ENCODE data around the gene SNIP1.
"Not testable (repeated sequence)": the region's sequence is repeated elsewhere in the genome, so short reads cannot be mapped to it uniquely, and the experiment has no call there.

The SNIP1 gene
- 43.2 to 73.9 (median 52.0) reads per million in 9 experiments for total RNA-seq

- DNase-seq (peak; percentile 89 to 91 (median 89)), ATAC-seq (replicated peaks) (peak; percentile 100)
- Mint-ChIP-seq H3K27ac (peak within 1 kb of the TSS; percentile 96 to 99), H3K9me3 (no peaks in the 10 kb centered on the region), H3K4me3 (peak within 1 kb of the TSS; percentile 95 to 100), H3K36me3 (ENCODE audit: insufficient read depth) (peaks cover 30% of the 10 kb centered on the region), H3K27me3 (peaks cover 0 to 5% of the 10 kb centered on the region in 2 donors), H3K4me1 (ENCODE audit: low read depth in 2 of 2) (peaks cover 28 to 43% of the 10 kb centered on the region in 2 donors)
Measured at GRCh38 chr1:37553927-37554808, at the start of gene SNIP1. TSS of gene SNIP1 (minus strand) at chr1:37554293. CDS start at chr1:37554229, 64 bp downstream.

DNA sequence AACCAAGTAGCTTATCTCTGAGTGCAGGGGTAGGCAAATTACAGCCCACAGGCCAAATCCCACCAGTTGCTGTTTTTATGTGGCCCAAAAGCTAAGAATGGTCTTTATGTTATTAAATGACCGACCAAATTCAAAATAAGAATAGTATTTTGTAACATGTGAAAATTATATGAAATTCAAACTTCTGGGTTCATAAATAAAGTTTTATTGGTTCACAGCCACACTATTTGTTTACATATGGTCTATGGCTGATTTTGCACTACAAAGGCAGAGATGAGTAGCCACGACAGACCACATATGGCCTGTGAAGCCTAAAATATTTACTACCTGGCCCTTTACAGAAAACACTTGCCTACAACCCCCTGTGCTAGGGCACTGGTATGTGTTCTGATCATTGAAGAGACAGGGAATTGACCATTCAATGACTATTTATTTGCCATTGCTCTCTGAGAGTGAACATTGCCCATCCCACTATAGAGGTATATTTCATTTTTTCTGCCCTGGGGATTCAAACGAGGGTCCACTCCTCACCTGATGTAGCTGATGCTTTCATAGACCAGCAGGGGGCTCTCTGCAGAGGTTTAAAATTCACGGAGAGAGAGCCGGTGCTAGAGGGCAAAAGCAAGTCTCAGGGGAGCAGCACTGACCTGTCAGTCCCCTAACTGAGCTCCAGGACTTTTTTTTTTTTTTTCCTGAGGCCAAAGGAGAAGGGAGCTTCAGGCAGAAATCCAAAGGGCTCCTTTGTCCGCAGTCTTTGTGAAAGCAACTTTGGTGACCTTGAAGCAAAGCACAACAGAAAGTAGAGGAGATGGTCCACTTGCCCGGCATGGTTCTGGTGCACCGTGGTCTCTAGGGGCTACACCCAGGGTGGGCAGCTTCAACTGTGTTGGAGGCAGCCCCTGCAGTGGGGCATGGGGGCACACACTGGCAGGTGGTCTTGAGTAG lies 48.9 kb upstream of the SNIP1 start:
- DNase-seq (peak; percentile 35 to 41 (median 39)), ATAC-seq (replicated peaks) (peak; percentile 65)
- H3K4me3 Mint-ChIP-seq = no peak overlapping the region
- H3K27me3 Mint-ChIP-seq = peaks cover 0 to 19% of the 10 kb centered on the region in 2 donors
- H3K4me1 Mint-ChIP-seq (ENCODE audit: low read depth in 2 of 2) = peaks cover 3 to 5% of the 10 kb centered on the region in 2 donors
- H3K27ac Mint-ChIP-seq = no peak overlapping the region
- no peaks in the 10 kb centered on the region for H3K9me3 Mint-ChIP-seq
- H3K36me3 Mint-ChIP-seq (ENCODE audit: insufficient read depth) = no peaks in the 10 kb centered on the region

DNA sequence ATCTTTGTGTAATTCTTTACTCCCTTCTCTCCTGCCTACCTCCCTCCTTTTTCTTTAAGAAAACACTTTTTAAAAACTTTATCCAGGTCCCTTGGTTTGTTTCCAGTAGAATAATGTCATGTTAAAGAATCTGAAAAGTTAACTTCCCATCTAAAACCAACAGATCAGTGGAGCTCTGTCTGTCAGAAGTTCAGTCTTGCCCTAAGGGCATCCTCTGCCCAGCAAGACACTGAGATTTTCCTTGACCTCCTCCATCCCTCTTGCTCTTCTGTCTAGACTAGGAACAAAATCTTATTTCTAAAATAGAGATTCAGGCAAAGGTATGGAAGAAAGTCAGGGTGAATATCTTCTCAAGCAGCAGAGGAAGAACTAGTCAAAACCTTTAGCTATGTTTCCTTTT lies 47.3 kb upstream of the SNIP1 start:
- Mint-ChIP-seq H3K4me3 (no peak overlapping the region), H3K36me3 (ENCODE audit: insufficient read depth) (peaks cover 1% of the 10 kb centered on the region), H3K4me1 (ENCODE audit: low read depth in 2 of 2) (peaks cover 4 to 5% of the 10 kb centered on the region in 2 donors), H3K27ac (no peak overlapping the region), H3K27me3 (peaks cover 0 to 19% of the 10 kb centered on the region in 2 donors), H3K9me3 (no peaks in the 10 kb centered on the region)
- ATAC-seq (replicated peaks) (no peak), DNase-seq (no peak)

GRCh38 chr1:37599940-37600339 lies 45.8 kb upstream of the SNIP1 start:
- H3K36me3 Mint-ChIP-seq (ENCODE audit: insufficient read depth) = peaks cover 11% of the 10 kb centered on the region
- no peak for DNase-seq
- H3K4me3 Mint-ChIP-seq = no peak overlapping the region
- peaks cover 17 to 19% of the 10 kb centered on the region in 2 donors for H3K4me1 Mint-ChIP-seq (ENCODE audit: low read depth in 2 of 2)
- no peak for ATAC-seq (replicated peaks)
- peak overlapping the region in 1 of 2 donors; percentile 39 for H3K27ac Mint-ChIP-seq
- peaks cover 0 to 19% of the 10 kb centered on the region in 2 donors for H3K27me3 Mint-ChIP-seq
- no peaks in the 10 kb centered on the region for H3K9me3 Mint-ChIP-seq

DNA sequence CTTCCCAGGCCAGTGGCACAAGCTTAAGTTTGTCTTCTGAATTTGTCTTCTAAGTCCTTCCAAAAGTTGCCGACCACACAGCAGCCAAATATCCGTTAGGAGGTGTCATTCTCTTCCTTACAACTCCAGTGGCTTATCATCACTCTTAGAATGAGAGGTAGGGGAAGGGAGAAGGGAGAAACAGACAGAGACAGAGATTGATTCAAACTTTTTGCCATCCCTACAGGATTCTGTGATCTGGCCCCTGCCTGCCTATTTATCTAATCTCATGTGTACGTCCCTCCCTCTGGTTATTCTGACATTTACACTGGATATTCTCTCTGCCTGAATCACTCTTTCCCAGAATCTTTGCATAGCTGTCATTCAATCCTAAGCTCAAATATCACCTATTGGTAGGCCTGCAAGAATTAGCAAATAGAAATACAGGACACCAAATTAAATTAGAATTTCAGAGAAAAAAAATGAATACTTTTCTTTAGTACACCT lies 42.1 kb upstream of the SNIP1 start:
- no peaks in the 10 kb centered on the region for H3K9me3 Mint-ChIP-seq
- peak overlapping the region; percentile 94 to 97 for H3K27ac Mint-ChIP-seq
- H3K4me3 Mint-ChIP-seq = peak overlapping the region; percentile 97 to 98
- ATAC-seq (replicated peaks) (no peak), DNase-seq (no peak)
- peaks cover 20 to 24% of the 10 kb centered on the region in 2 donors for H3K4me1 Mint-ChIP-seq (ENCODE audit: low read depth in 2 of 2)
- H3K27me3 Mint-ChIP-seq = no peaks in the 10 kb centered on the region
- H3K36me3 Mint-ChIP-seq (ENCODE audit: insufficient read depth) = peaks cover 22% of the 10 kb centered on the region

GRCh38 chr1:37595440-37596181 lies 41.5 kb upstream of the SNIP1 start, which contains the start of gene GNL2:
TSS of gene GNL2 (minus strand) at chr1:37595937. CDS start at chr1:37595822, 115 bp downstream.
- no peaks in the 10 kb centered on the region for H3K27me3 Mint-ChIP-seq
- H3K4me1 Mint-ChIP-seq (ENCODE audit: low read depth in 2 of 2) = peaks cover 20 to 24% of the 10 kb centered on the region in 2 donors
- H3K4me3 Mint-ChIP-seq = peak within 1 kb of the TSS; percentile 97 to 98
- peaks cover 27% of the 10 kb centered on the region for H3K36me3 Mint-ChIP-seq (ENCODE audit: insufficient read depth)
- H3K27ac Mint-ChIP-seq = peak within 1 kb of the TSS; percentile 94 to 97
- no peaks in the 10 kb centered on the region for H3K9me3 Mint-ChIP-seq
- DNase-seq = peak; percentile 95 to 97 (median 97)
- peak; percentile 97 for ATAC-seq (replicated peaks)

DNA sequence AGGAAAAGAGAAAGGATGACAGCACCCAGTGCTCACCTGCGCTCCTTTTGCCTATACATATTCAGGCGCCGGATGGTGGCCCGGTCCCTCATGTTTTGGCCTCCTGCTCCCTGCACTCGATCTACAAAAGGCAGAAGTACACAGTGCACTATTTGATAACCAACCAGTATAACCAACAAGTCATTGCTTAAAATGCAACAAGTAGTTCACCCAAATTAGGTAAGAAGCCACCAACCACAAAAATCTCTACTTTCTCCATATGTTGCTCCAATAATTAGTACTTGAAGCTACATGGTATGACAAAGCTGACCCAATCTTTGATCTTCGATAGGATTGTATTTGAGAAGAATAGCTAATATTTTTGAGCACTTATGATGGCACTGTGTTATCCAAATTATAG lies 39.6 kb upstream of the SNIP1 start:
- DNase-seq (no peak), ATAC-seq (replicated peaks) (no peak)
- Mint-ChIP-seq H3K27ac (no peak overlapping the region), H3K36me3 (ENCODE audit: insufficient read depth) (peaks cover 41% of the 10 kb centered on the region), H3K27me3 (no peaks in the 10 kb centered on the region), H3K4me3 (no peak overlapping the region), H3K9me3 (no peaks in the 10 kb centered on the region), H3K4me1 (ENCODE audit: low read depth in 2 of 2) (peaks cover 20 to 24% of the 10 kb centered on the region in 2 donors)

GRCh38 chr1:37588939-37589338 lies 34.8 kb upstream of the SNIP1 start:
- H3K9me3 Mint-ChIP-seq = no peaks in the 10 kb centered on the region
- H3K4me1 Mint-ChIP-seq (ENCODE audit: low read depth in 2 of 2) = peaks cover 3 to 4% of the 10 kb centered on the region in 2 donors
- H3K27ac Mint-ChIP-seq = no peak overlapping the region
- H3K27me3 Mint-ChIP-seq = no peaks in the 10 kb centered on the region
- no peak overlapping the region for H3K4me3 Mint-ChIP-seq
- H3K36me3 Mint-ChIP-seq (ENCODE audit: insufficient read depth) = peaks cover 61% of the 10 kb centered on the region
- DNase-seq (no peak), ATAC-seq (replicated peaks) (no peak)

GRCh38 chr1:37584544-37584943 lies 30.5 kb upstream of the SNIP1 start:
- not testable (repeated sequence) for ATAC-seq (replicated peaks); H3K27ac Mint-ChIP-seq; H3K9me3 Mint-ChIP-seq; DNase-seq; H3K4me1 Mint-ChIP-seq (ENCODE audit: low read depth in 2 of 2); H3K27me3 Mint-ChIP-seq; H3K4me3 Mint-ChIP-seq
- peaks cover 80% of the 10 kb centered on the region for H3K36me3 Mint-ChIP-seq (ENCODE audit: insufficient read depth)

- ATAC-seq (replicated peaks) (no peak), DNase-seq (no peak)
- Mint-ChIP-seq H3K27me3 (no peaks in the 10 kb centered on the region), H3K4me3 (no peak overlapping the region), H3K27ac (no peak overlapping the region), H3K9me3 (no peaks in the 10 kb centered on the region), H3K36me3 (ENCODE audit: insufficient read depth) (peaks cover 80% of the 10 kb centered on the region), H3K4me1 (ENCODE audit: low read depth in 2 of 2) (peaks cover 4 to 8% of the 10 kb centered on the region in 2 donors)
Measured at GRCh38 chr1:37575692-37576091, 21.6 kb upstream of the SNIP1 start.

DNA sequence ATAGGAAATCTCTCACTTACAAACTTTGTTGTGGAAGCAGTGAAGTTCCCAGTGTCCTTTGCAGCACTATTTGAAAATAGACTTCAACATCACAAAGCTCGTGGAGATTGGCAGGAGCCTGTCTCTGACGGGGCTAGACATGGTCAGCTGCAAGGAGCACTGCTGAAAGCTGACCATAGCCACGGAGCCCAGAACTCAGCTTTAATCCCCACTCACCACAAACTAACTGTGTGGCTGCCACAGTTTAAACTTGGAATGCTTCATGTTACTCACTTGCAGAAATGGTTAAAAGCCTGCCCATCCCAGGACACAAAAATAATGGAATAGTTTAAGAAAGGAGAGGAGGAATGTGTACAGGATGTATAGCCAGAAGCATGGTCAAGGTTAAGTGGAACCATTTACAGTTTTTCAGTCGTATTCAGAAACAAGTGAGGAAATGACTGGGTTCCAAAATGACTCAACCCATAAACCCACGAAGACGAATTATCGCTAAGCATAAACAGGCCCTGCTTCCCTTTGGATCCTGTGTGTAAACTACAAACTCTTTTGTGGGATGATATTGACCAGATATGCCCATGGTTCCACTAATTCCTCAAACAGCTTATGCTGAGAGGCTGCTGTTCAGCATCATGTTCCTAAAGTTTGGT lies 20.9 kb upstream of the SNIP1 start:
- peaks cover 0 to 8% of the 10 kb centered on the region in 2 donors for H3K4me1 Mint-ChIP-seq (ENCODE audit: low read depth in 2 of 2)
- no peaks in the 10 kb centered on the region for H3K9me3 Mint-ChIP-seq
- DNase-seq (no peak), ATAC-seq (replicated peaks) (no peak)
- peak overlapping the region in 1 of 2 donors; percentile 44 for H3K27ac Mint-ChIP-seq
- H3K4me3 Mint-ChIP-seq = no peak overlapping the region
- H3K36me3 Mint-ChIP-seq (ENCODE audit: insufficient read depth) = peaks cover 78% of the 10 kb centered on the region
- H3K27me3 Mint-ChIP-seq = no peaks in the 10 kb centered on the region

Data from effector memory CD8-positive, alpha-beta T cell (primary cell).